ENCODE data around the gene RREB1. TPM values are rescaled to one million over a fixed set of nuclear protein-coding genes. Genes with fewer than 3 reads are reported as not detected.

The RREB1 gene
- total RNA-seq, result 10 to 100 TPM; 28.3 to 56.7 (median 51.6) TPM
- 10 to 100 TPM in 1 of 2 donors, 1 to 10 TPM in 1; 4.2 to 10.0 TPM for polyA plus RNA-seq
- 125 reads per million, percentile 88 among the genes with 10 or more reads in this experiment for total RNA-seq

GRCh38 chr6:7107578-7108195 lies at the start of gene RREB1:
Gene RREB1 (plus strand): TSS chr6:7107961. CDS start chr6:7181912, 73,951 bp downstream.
- Mint-ChIP-seq H3K9me3 (no peaks in the 10 kb centered on the region), H3K27me3 (peaks cover 0 to 7% (median 0%) of the 10 kb centered on the region in 5 donors), H3K27ac (peak within 1 kb of the TSS; percentile 88 to 98 (median 95)), H3K4me1 (peaks cover 26 to 41% (median 38%) of the 10 kb centered on the region in 7 donors), H3K36me3 (peaks cover 0 to 3% (median 0%) of the 10 kb centered on the region in 5 donors), H3K4me3 (peak within 1 kb of the TSS; percentile 84 to 97 (median 95))
- ATAC-seq (peak; percentile 70), DNase-seq (peak; percentile 37 to 68 (median 60))
- Histone ChIP-seq H3K9me3 (ENCODE audit: control insufficient read depth in 2 of 3, low read length in 3 of 3) (no peaks in the 10 kb centered on the region), H3K27ac (ENCODE audit: low read depth, low read length) (peak within 1 kb of the TSS; percentile 82), H3K36me3 (ENCODE audit: control insufficient read depth in 2 of 3, insufficient read depth in 3 of 3, low read length in 3 of 3) (peaks cover 0 to 16% (median 0%) of the 10 kb centered on the region in 3 experiments), H3K4me1 (ENCODE audit: control insufficient read depth in 2 of 2, insufficient read depth in 2 of 2, low read length in 2 of 2) (peaks cover 13 to 24% of the 10 kb centered on the region in 2 donors), H3K4me3 (ENCODE audit: low read length) (peak within 1 kb of the TSS; percentile 90), H3K27me3 (ENCODE audit: control insufficient read depth in 2 of 2, insufficient read depth in 2 of 2, low read length in 2 of 2) (no peaks in the 10 kb centered on the region)
- intact Hi-C loops (cut with micrococcal nuclease), result loop anchor here (1.0 to 10.0 kb wide), 17 partner anchors 20 to 495 kb away; partner anchors contain the start of gene SSR1 (in 1 of the 2)
- POLR2A ChIA-PET, result interaction anchor here (0.6 to 10.7 kb wide), 8 partner anchors 8 to 55 kb away, joined by 3 to 99 read pairs (median 10); no protein-coding TSS in a partner anchor
- CTCF ChIA-PET, result interaction anchor here (2.2 kb wide), 1 partner anchor 20 kb away, joined by 9 read pairs; no protein-coding TSS in a partner anchor

GRCh38 chr6:7058250-7058923 lies 49.4 kb upstream of the RREB1 start:
- DNase-seq (no peak), ATAC-seq (no peak)
- H3K36me3 ChIP-seq (ENCODE audit: control insufficient read depth in 2 of 3, insufficient read depth in 3 of 3, low read length in 3 of 3), result no peaks in the 10 kb centered on the region
- H3K4me3 Mint-ChIP-seq, result no peak overlapping the region
- no peak overlapping the region for H3K27ac ChIP-seq (ENCODE audit: low read depth, low read length)
- H3K27me3 ChIP-seq (ENCODE audit: control insufficient read depth in 2 of 2, insufficient read depth in 2 of 2, low read length in 2 of 2), result no peaks in the 10 kb centered on the region
- no peaks in the 10 kb centered on the region for H3K9me3 ChIP-seq (ENCODE audit: control insufficient read depth in 2 of 3, low read length in 3 of 3)
- no peaks in the 10 kb centered on the region for H3K9me3 Mint-ChIP-seq
- H3K27me3 Mint-ChIP-seq, result peaks cover 0 to 57% (median 0%) of the 10 kb centered on the region in 5 donors
- H3K27ac Mint-ChIP-seq, result no peak overlapping the region
- H3K4me3 ChIP-seq (ENCODE audit: low read length), result no peak overlapping the region
- peaks cover 0 to 18% (median 7%) of the 10 kb centered on the region in 7 donors for H3K4me1 Mint-ChIP-seq
- no peaks in the 10 kb centered on the region for H3K4me1 ChIP-seq (ENCODE audit: control insufficient read depth in 2 of 2, insufficient read depth in 2 of 2, low read length in 2 of 2)
- ChIA-PET CTCF (no interaction called here), POLR2A (interaction anchor here (1.7 kb wide), 1 partner anchor 29 kb away, joined by 11 read pairs; no protein-coding TSS in a partner anchor)
- intact Hi-C loops (cut with micrococcal nuclease), result no loop called here
- no peaks in the 10 kb centered on the region for H3K36me3 Mint-ChIP-seq

DNA sequence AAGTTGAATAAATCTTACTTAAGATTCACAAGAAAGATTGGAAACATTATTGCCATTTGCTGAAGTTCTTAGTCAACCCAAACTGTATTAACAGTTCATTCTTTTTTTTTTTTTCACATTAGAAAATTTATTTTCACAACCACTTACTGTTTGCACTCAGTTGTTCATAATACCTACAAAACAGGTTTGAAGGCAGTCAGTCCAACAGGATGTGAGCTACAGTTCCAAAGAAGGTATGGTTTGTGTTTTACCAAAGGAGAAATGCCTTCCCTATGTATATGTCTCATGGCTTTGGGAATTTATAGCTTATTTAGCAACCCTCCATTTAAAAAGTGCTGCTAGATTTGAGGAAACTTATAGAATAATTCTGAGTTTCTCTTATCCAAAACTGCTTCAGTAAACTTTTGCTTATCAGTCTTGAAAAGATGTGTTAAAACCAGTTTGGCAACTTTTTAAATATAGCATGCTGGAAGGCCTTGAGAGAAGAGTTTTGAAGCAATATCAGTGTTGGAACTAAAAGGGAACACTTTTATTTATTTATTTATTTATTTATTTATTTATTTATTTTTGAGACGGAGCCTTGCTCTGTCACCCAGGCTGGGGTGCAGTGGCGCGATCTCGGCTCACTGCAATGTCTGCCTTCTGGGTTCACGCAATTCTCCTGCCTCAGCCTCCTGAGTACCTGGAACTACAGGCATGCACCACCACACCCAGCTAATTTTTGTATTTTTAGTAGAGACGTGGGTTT lies 46.8 kb upstream of the RREB1 start:
- ChIA-PET CTCF (interaction anchor here (0.7 to 1.0 kb wide), 3 partner anchors 10 to 183 kb away, joined by 4 to 6 read pairs (median 5); no protein-coding TSS in a partner anchor), POLR2A (no interaction called here)
- H3K9me3 Mint-ChIP-seq, result no peaks in the 10 kb centered on the region
- no peak overlapping the region for H3K4me3 Mint-ChIP-seq
- no peak overlapping the region for H3K27ac ChIP-seq (ENCODE audit: low read depth, low read length)
- no peaks in the 10 kb centered on the region for H3K27me3 ChIP-seq (ENCODE audit: control insufficient read depth in 2 of 2, insufficient read depth in 2 of 2, low read length in 2 of 2)
- no peak for ATAC-seq
- H3K4me3 ChIP-seq (ENCODE audit: low read length), result no peak overlapping the region
- H3K4me1 Mint-ChIP-seq, result peaks cover 0 to 18% (median 7%) of the 10 kb centered on the region in 7 donors
- H3K27ac Mint-ChIP-seq, result no peak overlapping the region
- H3K36me3 Mint-ChIP-seq, result no peaks in the 10 kb centered on the region
- no peak for DNase-seq
- peaks cover 0 to 52% (median 0%) of the 10 kb centered on the region in 5 donors for H3K27me3 Mint-ChIP-seq
- intact Hi-C loops (cut with micrococcal nuclease), result loop anchor here in 1 of 2 donors (10.0 kb wide), 1 partner anchor 266 kb away; no protein-coding TSS in a partner anchor
- H3K36me3 ChIP-seq (ENCODE audit: control insufficient read depth in 2 of 3, insufficient read depth in 3 of 3, low read length in 3 of 3), result no peaks in the 10 kb centered on the region
- H3K4me1 ChIP-seq (ENCODE audit: control insufficient read depth in 2 of 2, insufficient read depth in 2 of 2, low read length in 2 of 2), result no peaks in the 10 kb centered on the region
- no peaks in the 10 kb centered on the region for H3K9me3 ChIP-seq (ENCODE audit: control insufficient read depth in 2 of 3, low read length in 3 of 3)

- ATAC-seq (no peak), DNase-seq (no peak)
- Mint-ChIP-seq H3K27me3 (peaks cover 0 to 46% (median 0%) of the 10 kb centered on the region in 5 donors), H3K9me3 (no peaks in the 10 kb centered on the region), H3K4me1 (peaks cover 0 to 6% (median 5%) of the 10 kb centered on the region in 7 donors), H3K27ac (no peak overlapping the region), H3K36me3 (no peaks in the 10 kb centered on the region), H3K4me3 (no peak overlapping the region)
- CTCF ChIA-PET, result no interaction called here
- H3K27me3 ChIP-seq (ENCODE audit: control insufficient read depth in 2 of 2, insufficient read depth in 2 of 2, low read length in 2 of 2), result no peaks in the 10 kb centered on the region
- no peak overlapping the region for H3K27ac ChIP-seq (ENCODE audit: low read depth, low read length)
- no peaks in the 10 kb centered on the region for H3K36me3 ChIP-seq (ENCODE audit: control insufficient read depth in 2 of 3, insufficient read depth in 3 of 3, low read length in 3 of 3)
- no peaks in the 10 kb centered on the region for H3K9me3 ChIP-seq (ENCODE audit: control insufficient read depth in 2 of 3, low read length in 3 of 3)
- intact Hi-C loops (cut with micrococcal nuclease), result loop anchor here in 1 of 2 donors (10.0 kb wide), 1 partner anchor 268 kb away; no protein-coding TSS in a partner anchor
- POLR2A ChIA-PET, result interaction anchor here (0.6 to 0.7 kb wide), 2 partner anchors 102 to 1331 kb away, joined by 3 read pairs; no protein-coding TSS in a partner anchor
- no peaks in the 10 kb centered on the region for H3K4me1 ChIP-seq (ENCODE audit: control insufficient read depth in 2 of 2, insufficient read depth in 2 of 2, low read length in 2 of 2)
- H3K4me3 ChIP-seq (ENCODE audit: low read length), result no peak overlapping the region
Observed at GRCh38 chr6:7062451-7063162, 45.2 kb upstream of the RREB1 start.

DNA sequence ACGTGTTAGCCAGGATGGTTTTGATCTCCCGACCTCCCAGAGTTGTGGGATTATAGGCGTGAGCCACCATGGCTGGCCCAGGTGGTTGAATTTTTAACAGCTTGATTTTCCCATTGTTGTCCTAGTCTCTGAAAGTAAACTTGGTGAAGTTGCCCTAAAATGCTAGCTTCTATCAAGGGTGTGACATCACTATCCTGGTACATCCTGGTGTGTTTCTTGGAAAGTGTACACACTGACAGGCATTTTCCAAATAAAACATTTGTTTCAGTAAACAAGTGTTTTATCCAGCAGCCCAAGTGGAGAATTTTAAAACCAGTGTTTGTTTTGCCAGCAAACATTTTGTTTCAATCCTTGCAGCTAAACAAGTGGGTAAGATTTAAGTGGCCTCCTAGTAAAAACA lies 40.5 kb upstream of the RREB1 start:
- ChIA-PET POLR2A (interaction anchor here (0.7 to 1.5 kb wide), 2 partner anchors 78 to 109 kb away, joined by 3 read pairs; no protein-coding TSS in a partner anchor), CTCF (interaction anchor here (0.7 kb wide), 1 partner anchor 19 kb away, joined by 3 read pairs; no protein-coding TSS in a partner anchor)
- Histone ChIP-seq H3K4me3 (ENCODE audit: low read length) (no peak overlapping the region), H3K4me1 (ENCODE audit: control insufficient read depth in 2 of 2, insufficient read depth in 2 of 2, low read length in 2 of 2) (no peaks in the 10 kb centered on the region), H3K36me3 (ENCODE audit: control insufficient read depth in 2 of 3, insufficient read depth in 3 of 3, low read length in 3 of 3) (no peaks in the 10 kb centered on the region), H3K27me3 (ENCODE audit: control insufficient read depth in 2 of 2, insufficient read depth in 2 of 2, low read length in 2 of 2) (no peaks in the 10 kb centered on the region), H3K27ac (ENCODE audit: low read depth, low read length) (no peak overlapping the region), H3K9me3 (ENCODE audit: control insufficient read depth in 2 of 3, low read length in 3 of 3) (no peaks in the 10 kb centered on the region)
- H3K9me3 Mint-ChIP-seq, result no peaks in the 10 kb centered on the region
- peak overlapping the region in 1 of 9 donors; percentile 15 for H3K27ac Mint-ChIP-seq
- no peak for DNase-seq
- intact Hi-C loops (cut with micrococcal nuclease), result loop anchor here in 1 of 2 donors (10.0 kb wide), 1 partner anchor 273 kb away; no protein-coding TSS in a partner anchor
- no peak overlapping the region for H3K4me3 Mint-ChIP-seq
- no peak for ATAC-seq
- no peaks in the 10 kb centered on the region for H3K4me1 Mint-ChIP-seq
- H3K36me3 Mint-ChIP-seq, result peaks cover 0 to 5% (median 0%) of the 10 kb centered on the region in 5 donors
- peaks cover 0 to 47% (median 0%) of the 10 kb centered on the region in 5 donors for H3K27me3 Mint-ChIP-seq

All from naive thymus-derived CD4-positive, alpha-beta T cell (primary cell).